Activated B cell treated with CpG ODN at 0.5 μM for 24 hours (primary cell): ENCODE results near the gene AMMECR1L. TPM values are rescaled to one million over a fixed set of nuclear protein-coding genes. Genes with fewer than 3 reads are reported as not detected.
"Not testable (repeated sequence)": the region's sequence is repeated elsewhere in the genome, so short reads cannot be mapped to it uniquely, and the experiment has no call there.

Experiments used
- ATAC-seq: fragments of 200-7000 bp; cut with Tn5 transposase; one replicate; pipeline ENCODE4 v1.10.0; 2021; ENCODE audit warnings: low read depth, mild to moderate bottlenecking, moderate library complexity
- CTCF ChIA-PET: fragments of 350-600 bp; sonication (Branson Sonifier 250); formaldehyde crosslinking; loops from one replicate; lab custom pipeline; 2021; ENCODE audit warnings: antibody characterized with exemption; lab: Charles Lee
- POLR2A ChIA-PET: fragments of 350-600 bp; sonication (Branson Sonifier 250); formaldehyde crosslinking; loops from one replicate; lab custom pipeline; 2021; ENCODE audit warnings: antibody characterized with exemption; lab: Charles Lee
- DNase-seq: peaks from one replicate; pipeline ENCODE4 v3.0.0; 2022
- H3K27ac Mint-ChIP-seq: one replicate; pipeline ENCODE4 v1.8.0; 2020; ENCODE audit warnings: mixed read lengths
- H3K27me3 Mint-ChIP-seq: one replicate; pipeline ENCODE4 v1.8.0; 2021; ENCODE audit warnings: mixed read lengths
- H3K36me3 Mint-ChIP-seq: one replicate; pipeline ENCODE4 v1.8.0; 2021; ENCODE audit warnings: low read depth, mixed read lengths
- H3K4me1 Mint-ChIP-seq: one replicate; pipeline ENCODE4 v1.8.0; 2021; ENCODE audit warnings: mixed read lengths
- H3K4me3 Mint-ChIP-seq: one replicate; pipeline ENCODE4 v1.8.0; 2020; ENCODE audit warnings: mild to moderate bottlenecking, mixed read lengths
- H3K9me3 Mint-ChIP-seq: one replicate; pipeline ENCODE4 v1.8.0; 2020; ENCODE audit warnings: mixed read lengths
- CTCF ChIP-seq: fragments of 200-600 bp; IDR thresholded peaks from one replicate; pipeline ENCODE4 v1.8.0; 2022; ENCODE audit warnings: antibody characterized with exemption, mild to moderate bottlenecking
- intact Hi-C: fragments of 100-400 bp; cut with micrococcal nuclease; formaldehyde crosslinking; loops from one replicate; pipeline ENCODE4 v1.15.1; 2024
- total RNA-seq: library from RNA; stranded (reverse); gene quantifications from 2 replicates; pipeline ENCODE4 v1.2.3, GENCODE V29; 2022

The AMMECR1L gene
- total RNA-seq = 14.9 and 15.5 TPM in 2 replicates

- CTCF ChIA-PET = interaction anchor here (1.8 kb wide), 1 partner anchor 295 kb away, joined by 4 read pairs; no protein-coding TSS in a partner anchor
- POLR2A ChIA-PET = interaction anchor here (0.6 to 0.7 kb wide), 3 partner anchors 15 to 205 kb away, joined by 3 to 6 read pairs (median 4); partner anchors contain the start of gene UGGT1
- H3K4me1 Mint-ChIP-seq = peaks cover 34% of the 10 kb centered on the region
These were observed at the start of gene AMMECR1L for GRCh38 chr2:127885780-127886592. Gene AMMECR1L, minus strand, starts transcription at chr2:127885956. Its CDS starts 11,722 bp downstream, at chr2:127874234.

GRCh38 chr2:127935337-127935736 lies 49.6 kb upstream of the AMMECR1L start:
- POLR2A ChIA-PET = no interaction called here
- Mint-ChIP-seq H3K4me3 (no peak overlapping the region), H3K9me3 (no peaks in the 10 kb centered on the region), H3K4me1 (no peaks in the 10 kb centered on the region), H3K27ac (no peak overlapping the region), H3K27me3 (peaks cover 2% of the 10 kb centered on the region), H3K36me3 (peaks cover under 1% of the 10 kb centered on the region)
- CTCF ChIA-PET = no interaction called here
- no peak for TF ChIP-seq CTCF
- ATAC-seq (no peak), DNase-seq (no peak)
- intact Hi-C loops = no loop called here

More at GRCh38 chr2:127885780-127886592, at the start of gene AMMECR1L:
- ATAC-seq (peak; percentile 83), DNase-seq (peak; percentile 79)
- peak within 1 kb of the TSS; percentile 88 for H3K4me3 Mint-ChIP-seq
- peaks cover 31% of the 10 kb centered on the region for H3K36me3 Mint-ChIP-seq
- intact Hi-C loops = loop anchor here (2.0 to 5.0 kb wide), 2 partner anchors 141 to 346 kb away; no protein-coding TSS in a partner anchor
- H3K27me3 Mint-ChIP-seq, H3K9me3 Mint-ChIP-seq: not testable (repeated sequence)
- H3K27ac Mint-ChIP-seq = peak within 1 kb of the TSS; percentile 83

GRCh38 chr2:127932199-127932876 lies 46.6 kb upstream of the AMMECR1L start:
- intact Hi-C loops = no loop called here
- Mint-ChIP-seq H3K4me1 (no peaks in the 10 kb centered on the region), H3K27me3 (peaks cover 2% of the 10 kb centered on the region), H3K4me3 (no peak overlapping the region), H3K9me3 (no peaks in the 10 kb centered on the region), H3K36me3 (no peaks in the 10 kb centered on the region), H3K27ac (no peak overlapping the region)
- DNase-seq (no peak), ATAC-seq (no peak)
- POLR2A ChIA-PET = no interaction called here
- CTCF ChIA-PET = no interaction called here
- no peak for TF ChIP-seq CTCF

- DNase-seq = no peak
- Mint-ChIP-seq H3K4me1 (no peaks in the 10 kb centered on the region), H3K9me3 (no peaks in the 10 kb centered on the region), H3K4me3 (no peak overlapping the region), H3K27ac (no peak overlapping the region), H3K36me3 (no peaks in the 10 kb centered on the region), H3K27me3 (peaks cover 5% of the 10 kb centered on the region)
- ATAC-seq = no peak
- TF ChIP-seq CTCF = no peak
- intact Hi-C loops = no loop called here
- ChIA-PET CTCF (no interaction called here), POLR2A (no interaction called here)
These were observed 43.7 kb upstream of the AMMECR1L start for GRCh38 chr2:127929449-127929848.

GRCh38 chr2:127927384-127927783 lies 41.6 kb upstream of the AMMECR1L start:
- DNase-seq (no peak), ATAC-seq (no peak)
- H3K27ac Mint-ChIP-seq = no peak overlapping the region
- no peak overlapping the region for H3K4me3 Mint-ChIP-seq
- H3K27me3 Mint-ChIP-seq = peaks cover 5% of the 10 kb centered on the region
- ChIA-PET CTCF (no interaction called here), POLR2A (no interaction called here)
- no peaks in the 10 kb centered on the region for H3K9me3 Mint-ChIP-seq
- no peaks in the 10 kb centered on the region for H3K4me1 Mint-ChIP-seq
- TF ChIP-seq CTCF = no peak
- no peaks in the 10 kb centered on the region for H3K36me3 Mint-ChIP-seq
- intact Hi-C loops = no loop called here
